Gastroesophageal sphincter (tissue), 4 donors: ENCODE data around the gene CAMK1D. TPM values are rescaled to one million over a fixed set of nuclear protein-coding genes. Genes with fewer than 3 reads are reported as not detected.

Source experiments
- ATAC-seq: fragments of 150-250 bp; one replicate; pipeline ENCODE4 v1.9.1; 2016; ENCODE audit warnings: mild to moderate bottlenecking, moderate library complexity
- H3K27ac ChIP-seq, 4 donors: fragments of 200-600 bp; sonication (generic) in 3 of 4; 1 replicate in 3 of 4; 2 replicates in 1 of 4; pipeline ENCODE4 v1.5.1; 2016 to 2019
- H3K27me3 ChIP-seq: fragments of 200-600 bp; sonication (generic); one replicate; pipeline ENCODE4 v1.5.1; 2019
- H3K36me3 ChIP-seq, 2 donors: fragments of 200-600 bp; sonication (generic); one replicate each; pipeline ENCODE4 v1.5.1; 2019; ENCODE audit warnings: control low read depth in 1 of 2
- H3K4me1 ChIP-seq, 3 donors: fragments of 200-600 bp; sonication (generic); 1 replicate in 2 of 3; 2 replicates in 1 of 3; pipeline ENCODE4 v1.5.1; 2016 to 2019; ENCODE audit warnings: control low read depth in 2 of 3
- H3K4me3 ChIP-seq, 2 donors: fragments of 200-600 bp; sonication (generic); one replicate each; pipeline ENCODE4 v1.5.1; 2019; ENCODE audit warnings: mild to moderate bottlenecking in 1 of 2, moderate library complexity in 1 of 2
- H3K9me3 ChIP-seq, 3 donors: fragments of 200-600 bp; sonication (generic); one replicate each; pipeline ENCODE4 v1.5.1; 2017 to 2019; ENCODE audit warnings: control low read depth in 2 of 3
- CTCF ChIP-seq, 4 experiments: fragments of 200-600 bp in 2 of 4; fragments of 450-650 bp in 2 of 4; sonication (generic) in 1 of 4; IDR thresholded peaks; one replicate each; pipeline ENCODE4 v1.5.1; 2017 to 2019; ENCODE audit warnings: antibody characterized with exemption in 4 of 4, mild to moderate bottlenecking in 2 of 4, moderate library complexity in 2 of 4
- EP300 ChIP-seq: sonication (generic); formaldehyde crosslinking; IDR thresholded peaks from one replicate; pipeline ENCODE4 v1.6.1; 2017; ENCODE audit warnings: antibody characterized with exemption, mild to moderate bottlenecking
- POLR2A ChIP-seq, 2 donors: fragments of 450-650 bp; IDR thresholded peaks; one replicate each; pipeline ENCODE4 v1.6.1; 2017; ENCODE audit warnings: antibody characterized with exemption in 2 of 2, mild to moderate bottlenecking in 2 of 2, moderate library complexity in 1 of 2
- POLR2AphosphoS5 ChIP-seq: sonication (generic); formaldehyde crosslinking; IDR thresholded peaks from one replicate; pipeline ENCODE4 v1.6.1; 2017; ENCODE audit warnings: antibody characterized with exemption
- WGBS, 2 donors: methylation state at CpG; one replicate each; pipeline ENCODE4 v1.1.5; 2018; ENCODE audit warnings: low coverage in 1 of 2; 5-methylcytosine and 5-hydroxymethylcytosine counted together
- total RNA-seq, 4 donors: library from RNA; depleted of rRNA; stranded (reverse); fragments of >200 nt; gene quantifications; one replicate each; pipeline ENCODE4 v1.1.0, GENCODE V29; 2016

Gene CAMK1D
- total RNA-seq, 4 donors from 2014 or later: 11.6 to 18.3 (median 15.3) TPM

- Histone ChIP-seq H3K4me3 (no peak overlapping the region), H3K27me3 (no peaks in the 10 kb centered on the region), H3K27ac (no peak overlapping the region), H3K9me3 (no peaks in the 10 kb centered on the region), H3K4me1 (no peaks in the 10 kb centered on the region), H3K36me3 (peaks cover 0 to 19% of the 10 kb centered on the region in 2 donors)
- ATAC-seq: no peak
- WGBS, 2 donors: 60 to 82% methylated on average over 7 to 10 of the region's 16 CpGs
- TF ChIP-seq POLR2A (IDR thresholded peaks at IDR 0.05) (no peak), EP300 (no peak), POLR2AphosphoS5 (no peak), CTCF (IDR thresholded peaks at IDR 0.05) (no peak)
Measured at GRCh38 chr10:12768156-12769100, 419.1 kb downstream of the CAMK1D start.

DNA sequence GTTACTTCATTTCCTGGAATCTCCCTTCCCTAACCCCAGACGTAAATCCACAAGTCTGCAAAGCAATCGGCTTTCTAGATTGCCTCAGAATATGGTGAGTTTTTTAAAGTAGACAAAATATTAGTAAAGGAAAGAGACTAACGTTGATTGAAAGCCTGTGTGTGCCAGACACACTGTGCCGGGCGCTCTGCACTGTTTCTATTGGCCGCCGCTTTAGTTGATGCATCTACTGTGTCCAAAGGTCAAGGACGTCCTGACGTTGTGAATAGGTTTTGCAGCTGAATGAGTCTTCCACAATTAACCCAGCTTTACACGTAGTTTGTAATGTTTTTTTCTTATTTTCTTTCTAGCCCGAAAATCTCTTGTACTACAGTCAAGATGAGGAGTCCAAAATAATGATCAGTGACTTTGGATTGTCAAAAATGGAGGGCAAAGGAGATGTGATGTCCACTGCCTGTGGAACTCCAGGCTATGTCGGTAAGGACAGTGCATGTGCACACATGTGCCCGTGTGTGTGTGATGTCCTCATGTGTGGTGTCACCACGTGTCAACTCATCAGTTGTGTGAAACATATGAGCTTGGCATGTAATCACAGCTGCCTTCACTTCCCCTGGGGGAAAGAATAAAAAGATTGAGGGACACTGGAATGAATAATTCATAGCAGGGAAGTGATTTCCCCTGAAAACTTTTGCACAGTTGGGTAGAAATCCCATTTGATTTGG is 420.1 kb downstream of the CAMK1D start:
- H3K4me1 ChIP-seq: no peaks in the 10 kb centered on the region
- ATAC-seq: no peak
- no peaks in the 10 kb centered on the region for H3K27me3 ChIP-seq
- H3K27ac ChIP-seq: no peak overlapping the region
- no peaks in the 10 kb centered on the region for H3K9me3 ChIP-seq
- H3K4me3 ChIP-seq: no peak overlapping the region
- H3K36me3 ChIP-seq: peaks cover 0 to 19% of the 10 kb centered on the region in 2 donors
- 82 to 83% methylated on average over 13 to 14 of the region's 14 CpGs for WGBS, 2 donors
- TF ChIP-seq CTCF (IDR thresholded peaks at IDR 0.05): no peak
- no peak for TF ChIP-seq POLR2A (IDR thresholded peaks at IDR 0.05)

DNA sequence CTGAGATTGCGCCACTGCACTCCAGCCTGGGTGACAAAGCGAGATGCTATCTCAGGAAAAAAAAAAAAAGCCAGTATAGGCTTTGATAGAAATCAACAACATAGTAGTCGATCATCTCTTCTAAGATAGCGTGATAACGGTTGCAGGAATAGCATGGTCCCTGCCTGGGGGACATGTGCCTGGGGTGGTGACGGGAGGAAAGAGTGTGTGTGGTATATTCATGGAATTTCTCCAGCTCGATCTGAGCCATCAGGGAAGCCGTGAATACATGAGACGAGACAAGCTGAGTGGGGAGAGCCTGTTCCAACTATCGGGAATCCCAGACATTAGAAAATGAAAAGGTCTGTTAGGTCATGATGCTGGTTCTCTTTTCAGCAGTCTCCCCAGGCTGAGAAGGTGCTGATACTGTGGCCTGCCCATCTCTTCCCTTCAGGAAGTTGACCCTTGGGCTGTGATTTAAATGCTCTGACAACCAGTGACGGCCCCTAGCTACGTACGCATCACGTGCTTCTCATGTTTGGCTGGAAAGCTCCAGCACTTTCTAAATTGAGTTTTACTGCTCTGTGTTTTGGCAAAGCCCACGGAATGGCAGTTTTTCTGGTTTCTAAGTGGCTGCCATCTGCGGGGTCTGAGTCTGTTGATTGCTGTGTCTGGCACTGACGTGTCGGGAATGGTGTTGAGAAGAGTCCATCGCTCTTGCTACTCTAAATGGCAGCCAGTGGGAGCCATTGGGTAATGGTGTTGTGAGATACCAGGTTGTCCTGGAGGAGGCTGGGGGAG is 422.8 kb downstream of the CAMK1D start:
- whole genome bisulfite sequencing, 2 donors: 93 to 95% methylated on average over 11 to 16 of the region's 19 CpGs

DNA sequence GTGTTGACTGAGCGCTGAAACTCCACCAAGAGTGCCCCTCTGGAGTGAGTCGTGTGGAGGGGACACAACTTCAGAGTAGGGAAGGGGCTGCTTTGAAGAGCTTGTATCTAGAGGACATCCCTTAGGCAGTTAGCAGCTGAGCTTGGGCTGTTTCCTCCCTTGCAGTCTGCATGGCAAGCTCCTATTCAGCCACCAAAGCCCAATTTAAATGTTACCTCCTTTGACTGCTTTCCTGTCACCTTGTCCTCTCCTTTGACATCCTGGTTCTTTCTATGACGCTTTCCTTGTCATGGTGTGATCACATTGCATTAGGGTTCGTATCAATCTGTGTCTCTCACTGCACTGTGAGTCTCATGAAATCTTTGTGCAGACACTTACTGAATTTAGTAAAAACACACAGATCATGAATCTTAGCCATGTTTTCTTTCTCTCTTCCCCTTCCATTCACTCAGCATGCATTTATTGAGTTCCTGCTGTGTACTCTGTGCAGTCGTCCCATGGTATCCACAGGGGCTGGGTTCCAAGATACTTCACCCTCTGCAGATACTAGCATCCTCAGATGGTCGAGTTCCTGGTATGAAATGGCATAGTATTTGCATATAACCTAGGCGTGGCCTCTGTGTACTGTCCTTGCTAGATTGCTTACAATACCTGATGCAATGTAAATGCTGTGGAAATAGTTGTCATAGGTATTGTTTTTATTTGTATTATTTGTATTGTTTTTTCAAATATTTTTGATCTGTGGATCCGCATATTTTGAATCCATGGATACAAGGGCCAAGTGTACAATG is 423.6 kb downstream of the CAMK1D start:
- Histone ChIP-seq H3K27me3 (no peaks in the 10 kb centered on the region), H3K27ac (no peak overlapping the region), H3K4me3 (no peak overlapping the region), H3K4me1 (no peaks in the 10 kb centered on the region), H3K9me3 (no peaks in the 10 kb centered on the region), H3K36me3 (peaks cover 0 to 19% of the 10 kb centered on the region in 2 donors)
- no peak for ATAC-seq
- WGBS, 2 donors: 71 to 87% methylated on average over 4 to 7 of the region's 8 CpGs
- TF ChIP-seq EP300: no peak
- TF ChIP-seq CTCF (IDR thresholded peaks at IDR 0.05): no peak
- TF ChIP-seq POLR2AphosphoS5: no peak
- no peak for TF ChIP-seq POLR2A (IDR thresholded peaks at IDR 0.05)

More for the DNA sequence above, 422.8 kb downstream of the CAMK1D start:
- Histone ChIP-seq H3K36me3 (peaks cover 0 to 19% of the 10 kb centered on the region in 2 donors), H3K27ac (no peak overlapping the region), H3K4me1 (no peaks in the 10 kb centered on the region), H3K9me3 (no peaks in the 10 kb centered on the region), H3K27me3 (no peaks in the 10 kb centered on the region), H3K4me3 (no peak overlapping the region)
- TF ChIP-seq POLR2A (IDR thresholded peaks at IDR 0.05) (no peak), POLR2AphosphoS5 (no peak)
- no peak for ATAC-seq
